Tibial artery (tissue), 4 donors: ENCODE results near the gene FHOD3.
"Not testable (repeated sequence)": the region's sequence is repeated elsewhere in the genome, so short reads cannot be mapped to it uniquely, and the experiment has no call there.

ENCODE experiments used
- DNase-seq, 2 donors: peaks; one replicate each; pipeline ENCODE4 v3.0.0-alpha.2; 2019
- H3K27ac ChIP-seq, 2 donors: fragments of 200-600 bp; sonication (generic) in 1 of 2; 1 replicate in 1 of 2; 2 replicates in 1 of 2; pipeline ENCODE4 v1.5.1; 2018 to 2019; ENCODE audit warnings: mild to moderate bottlenecking in 1 of 2
- H3K27me3 ChIP-seq, 2 donors: fragments of 200-600 bp; sonication (generic) in 1 of 2; one replicate each; pipeline versions ENCODE4 v1.5.1 to v1.6.0; 2016 to 2019
- H3K36me3 ChIP-seq, 3 donors: fragments of 200-600 bp; sonication (generic) in 2 of 3; one replicate each; pipeline ENCODE4 v1.5.1; 2016 to 2019; ENCODE audit warnings: mild to moderate bottlenecking in 2 of 3
- H3K4me1 ChIP-seq, 4 donors: fragments of 200-600 bp; sonication (generic) in 2 of 4; 1 replicate in 3 of 4; 2 replicates in 1 of 4; pipeline ENCODE4 v1.5.1; 2016 to 2019
- H3K4me3 ChIP-seq, 2 donors: fragments of 200-600 bp; sonication (generic) in 1 of 2; 1 replicate in 1 of 2; 2 replicates in 1 of 2; pipeline ENCODE4 v1.5.1; 2018 to 2019; ENCODE audit warnings: mild to moderate bottlenecking in 2 of 2
- H3K9me3 ChIP-seq, 3 donors: fragments of 200-600 bp; sonication (generic) in 1 of 3; one replicate each; pipeline ENCODE4 v1.5.1; 2016 to 2019
- CTCF ChIP-seq, 2 experiments: fragments of 200-600 bp in 1 of 2; fragments of 450-650 bp in 1 of 2; IDR thresholded peaks; one replicate each; pipeline ENCODE4 v1.5.1; 2017 to 2019; ENCODE audit warnings: antibody characterized with exemption in 2 of 2, mild to moderate bottlenecking in 1 of 2, moderate library complexity in 1 of 2
- intact Hi-C: fragments of 100-400 bp; cut with DNase I; formaldehyde crosslinking; loops from one replicate; pipeline ENCODE4 v1.15.0; 2023; ENCODE audit warnings: low total_unique reads

The FHOD3 gene

GRCh38 chr18:36760598-36760997 is 463.1 kb downstream of the FHOD3 start:
- TF ChIP-seq CTCF (IDR thresholded peaks at IDR 0.05) = no peak
- intact Hi-C loops = no loop called here
- H3K4me1 ChIP-seq = peaks cover 0 to 9% (median 4%) of the 10 kb centered on the region in 4 donors
- H3K36me3 ChIP-seq = peaks cover 16 to 26% (median 23%) of the 10 kb centered on the region in 3 donors
- H3K27me3 ChIP-seq = no peaks in the 10 kb centered on the region
- H3K4me3 ChIP-seq = no peak overlapping the region
- no peak for DNase-seq
- no peak overlapping the region for H3K27ac ChIP-seq
- H3K9me3 ChIP-seq = no peaks in the 10 kb centered on the region

DNA sequence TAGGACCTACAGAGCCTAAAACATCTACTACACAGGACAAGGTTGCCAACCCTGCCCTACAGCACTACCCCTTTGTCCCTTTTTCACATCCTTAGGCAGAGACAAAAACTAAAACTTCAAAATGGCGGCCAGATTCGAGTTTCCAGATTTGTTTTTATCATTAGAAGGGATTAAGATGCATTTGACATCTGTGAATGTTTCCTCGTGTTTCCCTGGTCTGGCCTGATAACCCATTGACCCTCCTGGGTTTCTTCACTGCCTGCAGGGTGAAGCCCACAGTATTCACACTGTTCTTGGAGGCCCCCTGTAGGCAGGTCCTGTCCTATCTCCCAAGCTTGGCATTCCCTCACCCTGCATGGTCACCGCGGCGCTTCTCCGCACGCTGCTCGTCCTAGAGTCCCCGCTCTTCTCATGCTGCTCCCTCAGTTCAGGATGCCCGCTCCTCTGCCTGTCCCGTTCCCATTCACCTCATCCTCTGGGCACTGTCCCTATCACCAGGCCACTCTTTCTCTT is 463.7 kb downstream of the FHOD3 start:
- no peak overlapping the region for H3K4me3 ChIP-seq
- H3K36me3 ChIP-seq = peaks cover 16 to 26% (median 23%) of the 10 kb centered on the region in 3 donors
- TF ChIP-seq CTCF (IDR thresholded peaks at IDR 0.05) = no peak
- H3K27ac ChIP-seq = no peak overlapping the region
- no peak for DNase-seq
- no peaks in the 10 kb centered on the region for H3K27me3 ChIP-seq
- intact Hi-C loops = no loop called here
- no peaks in the 10 kb centered on the region for H3K9me3 ChIP-seq
- peaks cover 0 to 8% (median 4%) of the 10 kb centered on the region in 4 donors for H3K4me1 ChIP-seq

DNA sequence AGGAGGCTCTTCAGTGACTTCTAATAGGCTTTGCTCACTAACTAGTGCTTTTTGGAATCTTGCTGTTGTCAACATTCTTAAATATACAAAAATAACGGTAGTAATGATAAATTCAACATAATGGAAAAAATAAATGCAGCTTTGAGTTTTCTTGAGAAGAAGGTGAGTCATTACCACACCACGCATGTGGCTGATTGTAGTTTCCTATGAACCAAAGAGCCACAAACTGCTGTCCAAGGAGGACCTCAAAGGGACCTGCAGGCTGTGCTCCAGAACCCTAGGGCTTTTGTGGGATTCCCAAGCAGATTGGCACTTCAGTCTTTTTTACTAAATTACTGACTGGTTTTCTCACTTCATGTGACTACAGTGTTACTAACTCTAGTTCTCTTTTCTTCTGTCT is 464.6 kb downstream of the FHOD3 start:
- no peak overlapping the region for H3K4me3 ChIP-seq
- H3K9me3 ChIP-seq = no peaks in the 10 kb centered on the region
- H3K36me3 ChIP-seq = peaks cover 16 to 26% (median 23%) of the 10 kb centered on the region in 3 donors
- no peak overlapping the region for H3K27ac ChIP-seq
- TF ChIP-seq CTCF (IDR thresholded peaks at IDR 0.05) = no peak
- intact Hi-C loops = no loop called here
- H3K4me1 ChIP-seq = no peaks in the 10 kb centered on the region
- no peaks in the 10 kb centered on the region for H3K27me3 ChIP-seq
- no peak for DNase-seq

DNA sequence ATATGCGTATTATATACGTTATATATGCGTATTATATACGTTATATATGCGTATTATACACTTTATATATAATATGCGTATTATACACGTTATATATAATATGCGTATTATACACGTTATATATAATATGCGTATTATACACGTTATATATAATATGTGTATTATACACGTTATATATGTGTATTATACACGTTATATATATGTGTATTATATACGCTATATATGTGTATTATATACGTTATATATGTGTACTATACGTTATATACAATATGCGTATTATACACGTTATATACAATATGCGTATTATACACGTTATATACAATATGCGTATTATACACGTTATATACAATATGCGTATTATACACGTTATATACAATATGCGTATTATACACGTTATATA is 465.5 kb downstream of the FHOD3 start:
- H3K4me3 ChIP-seq, intact Hi-C loops, H3K4me1 ChIP-seq, H3K9me3 ChIP-seq, H3K27ac ChIP-seq, DNase-seq, H3K27me3 ChIP-seq: not testable (repeated sequence)
- H3K36me3 ChIP-seq = peaks cover 16 to 26% (median 23%) of the 10 kb centered on the region in 3 donors

GRCh38 chr18:36766836-36767235 is 469.3 kb downstream of the FHOD3 start:
- Histone ChIP-seq H3K27me3 (no peaks in the 10 kb centered on the region), H3K4me1 (no peaks in the 10 kb centered on the region), H3K9me3 (no peaks in the 10 kb centered on the region), H3K27ac (no peak overlapping the region), H3K36me3 (peaks cover under 1 to 21% (median 16%) of the 10 kb centered on the region in 3 donors), H3K4me3 (no peak overlapping the region)
- intact Hi-C loops = no loop called here
- DNase-seq = no peak
- TF ChIP-seq CTCF (IDR thresholded peaks at IDR 0.05) = no peak

- H3K27ac ChIP-seq = no peak overlapping the region
- peaks cover 0 to 16% (median 15%) of the 10 kb centered on the region in 3 donors for H3K36me3 ChIP-seq
- no peak for TF ChIP-seq CTCF (IDR thresholded peaks at IDR 0.05)
- no peak overlapping the region for H3K4me3 ChIP-seq
- no peak for DNase-seq
- no peaks in the 10 kb centered on the region for H3K4me1 ChIP-seq
- intact Hi-C loops = no loop called here
- no peaks in the 10 kb centered on the region for H3K27me3 ChIP-seq
- no peaks in the 10 kb centered on the region for H3K9me3 ChIP-seq
These were observed 471.7 kb downstream of the FHOD3 start for GRCh38 chr18:36769172-36769571.
